Measurements from ENCODE around the gene CIRBP.

CIRBP gene

DNA sequence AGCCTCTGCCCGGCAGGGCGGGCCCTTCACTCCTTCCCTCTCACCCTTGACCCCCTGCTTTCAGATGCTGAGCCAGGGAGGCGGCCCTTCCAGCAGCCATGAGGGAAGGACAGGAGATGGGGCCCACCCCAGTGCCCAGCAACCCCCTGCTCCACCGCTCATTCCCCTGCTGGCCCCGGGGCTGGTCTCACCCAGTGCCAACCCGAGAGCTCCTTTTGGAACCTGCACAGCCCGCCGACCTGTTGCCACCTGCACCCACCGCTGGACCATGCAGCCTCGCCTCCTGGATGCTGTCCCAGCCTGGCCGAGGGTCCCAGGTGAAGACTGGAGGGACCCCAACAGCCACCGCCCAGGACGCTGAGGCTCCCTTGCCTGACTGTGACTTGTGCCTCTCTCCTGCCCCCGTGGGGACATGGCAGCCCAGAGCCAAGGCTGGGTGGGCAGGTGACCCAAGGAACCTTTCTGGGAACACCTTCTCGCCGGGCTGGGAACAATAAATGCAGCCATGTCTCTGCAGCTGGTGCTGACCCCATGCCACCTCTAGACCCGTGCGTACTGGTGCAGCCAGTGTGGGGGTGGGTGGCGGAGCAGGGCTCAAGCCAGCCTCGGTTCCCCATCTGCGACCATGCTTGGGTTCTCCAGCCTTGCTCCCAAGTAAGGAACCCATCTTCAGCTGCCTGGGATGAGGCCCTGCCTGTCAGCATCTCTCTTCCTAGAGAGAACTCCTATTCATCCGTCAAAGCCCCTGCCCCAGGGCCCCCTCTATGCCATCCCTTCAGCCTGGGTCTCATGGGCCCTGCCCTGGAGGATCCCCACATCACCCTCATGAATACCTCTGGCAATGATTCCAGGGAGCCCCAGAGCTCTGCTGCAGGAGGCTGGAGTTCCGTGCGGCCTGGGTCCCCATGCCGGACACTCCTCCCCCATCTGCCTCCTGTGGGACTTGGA, 9.9 kb downstream of the CIRBP start:
- DNase-seq (ENCODE audit: low read depth, low spot score): no peak

DNA sequence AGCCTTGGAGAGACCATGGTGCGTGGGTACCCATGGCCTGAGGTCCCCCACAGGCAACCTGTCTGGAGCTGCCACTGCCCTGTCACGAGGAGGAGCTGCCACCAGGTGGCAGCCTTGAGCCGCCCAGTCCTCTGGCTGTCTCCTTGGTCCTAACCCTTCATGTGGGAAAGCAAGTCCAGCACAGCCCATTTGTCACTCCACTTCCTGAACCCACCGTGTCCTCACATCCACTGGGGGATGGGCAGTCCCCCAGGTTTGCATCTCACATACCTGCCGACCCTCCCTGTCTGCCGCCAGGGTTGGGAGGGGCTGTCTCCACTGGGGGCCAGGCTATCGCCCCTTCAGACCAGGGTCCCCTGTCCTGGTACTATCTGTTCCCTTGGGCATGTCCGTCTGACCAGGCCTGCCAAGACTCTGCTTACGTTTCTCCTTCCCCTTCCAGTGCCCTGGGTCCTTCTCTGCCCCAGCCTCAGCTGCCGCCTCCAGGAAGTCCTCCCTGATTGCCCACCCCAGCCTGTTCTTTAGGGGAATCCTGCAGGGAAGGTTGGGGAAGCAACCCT, 10.7 kb downstream of the CIRBP start:
- DNase-seq (ENCODE audit: low read depth, low spot score): peak; percentile 94

DNA sequence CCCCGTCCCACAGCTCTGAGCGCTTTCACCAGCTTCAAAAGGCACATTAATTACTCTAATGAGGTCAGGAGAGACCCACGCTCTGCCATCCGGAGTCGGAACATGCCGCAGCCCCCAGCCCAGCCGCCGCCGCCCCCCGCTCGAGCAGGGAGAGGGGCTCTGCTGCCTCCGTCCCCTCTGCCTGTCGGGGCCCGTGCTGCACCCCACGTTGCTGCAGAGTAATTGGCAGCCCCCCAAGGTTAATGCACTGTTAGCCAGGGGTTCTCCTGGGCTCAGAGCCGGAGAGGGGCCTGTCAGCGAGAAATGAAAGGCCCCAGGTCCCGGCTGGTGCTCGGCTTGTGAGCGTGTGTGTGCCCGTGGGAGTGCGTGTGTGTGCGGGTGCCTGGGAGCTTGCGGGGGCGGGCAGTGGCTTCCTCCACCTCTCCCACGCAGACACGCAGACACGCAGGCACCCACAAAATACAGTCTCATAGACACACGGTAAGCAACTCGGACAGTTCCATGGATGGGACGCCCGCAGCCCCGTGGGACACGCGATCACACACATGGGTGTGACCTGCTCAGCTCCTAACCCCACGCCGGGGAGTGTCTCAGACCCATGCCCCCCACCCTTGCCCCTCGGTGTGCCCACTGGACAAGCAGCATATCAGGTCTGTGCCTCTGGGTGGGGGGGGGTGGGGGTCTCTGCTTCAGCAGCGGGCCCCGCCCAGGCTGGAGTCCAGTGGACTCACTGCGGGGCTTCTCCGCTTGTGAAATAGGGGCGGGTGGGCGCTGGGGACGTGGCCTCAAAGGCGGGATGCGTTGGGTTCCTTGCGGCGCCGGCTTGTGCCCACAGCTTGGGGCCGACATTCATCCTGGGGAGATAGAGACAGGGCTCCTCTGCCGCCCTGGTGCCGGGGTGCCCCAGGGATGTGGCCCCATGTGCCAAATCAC, 11.8 kb downstream of the CIRBP start:
- no peak for DNase-seq (ENCODE audit: low read depth, low spot score)

DNA sequence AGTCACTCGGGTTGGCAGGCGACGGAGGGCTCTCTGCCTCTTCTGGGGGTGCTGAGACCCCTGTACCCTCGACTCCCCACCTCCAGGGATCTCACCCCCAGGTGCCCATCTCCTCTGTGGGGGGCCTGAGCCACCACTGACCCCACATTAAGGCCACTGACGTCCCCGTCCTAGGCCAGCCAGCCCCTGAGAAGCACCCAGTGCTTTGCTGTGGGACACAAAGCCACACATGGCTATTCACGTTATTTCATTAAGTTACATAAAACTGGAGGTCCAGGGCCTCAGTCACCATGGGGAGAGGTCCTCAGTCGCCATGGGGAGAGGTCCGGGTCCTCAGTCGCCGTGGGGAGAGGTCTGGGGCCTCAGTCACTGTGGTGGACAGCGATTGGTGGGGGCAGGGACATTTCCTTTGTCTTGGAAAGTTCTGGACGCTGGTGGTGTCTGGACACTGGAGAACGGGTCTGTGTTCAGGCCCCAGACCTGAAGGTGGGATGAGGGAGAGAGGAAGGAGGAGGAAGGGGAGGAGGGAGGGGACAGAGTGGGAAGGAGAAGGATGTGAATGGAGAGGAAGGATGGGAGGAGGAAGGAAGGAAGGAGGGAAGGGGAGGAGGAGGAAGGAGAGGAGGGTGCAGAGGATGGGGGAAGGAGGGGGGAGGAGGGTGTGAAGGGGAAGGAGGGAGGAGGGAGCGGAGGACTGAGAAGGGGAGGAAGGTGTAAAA, 12.6 kb downstream of the CIRBP start:
- DNase-seq (ENCODE audit: low read depth, low spot score): no peak

DNA sequence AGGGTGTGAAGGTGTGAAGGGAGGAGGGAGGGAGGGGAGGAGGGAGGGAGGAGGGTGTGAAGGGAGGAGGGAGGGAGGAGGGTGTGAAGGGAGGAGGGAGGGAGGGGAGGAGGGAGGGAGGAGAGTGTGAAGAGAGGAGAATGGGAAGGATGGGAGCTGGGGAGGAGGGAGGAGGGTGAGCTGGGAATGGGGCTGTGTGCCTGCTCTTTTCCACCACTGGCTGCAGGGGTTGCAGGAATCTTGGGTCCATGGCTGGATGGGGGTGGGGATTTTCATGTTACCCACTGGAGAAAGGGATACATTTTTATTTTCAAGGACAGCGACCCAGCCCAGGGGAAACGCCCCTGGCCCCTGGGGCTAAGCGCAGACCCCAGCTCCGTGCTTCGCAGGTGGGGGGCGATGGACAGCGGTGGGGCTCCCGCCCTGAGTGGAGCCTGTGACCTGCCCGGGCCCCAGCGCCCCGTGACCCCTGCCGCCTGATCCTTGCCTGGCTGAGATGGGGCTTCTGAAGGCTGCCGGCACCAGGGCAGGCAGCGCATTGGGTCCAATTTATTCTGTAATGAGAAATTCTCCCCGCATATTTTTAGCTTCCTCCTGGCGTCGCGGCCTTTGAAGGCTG, 13.6 kb downstream of the CIRBP start:
- DNase-seq (ENCODE audit: low read depth, low spot score): no peak

DNA sequence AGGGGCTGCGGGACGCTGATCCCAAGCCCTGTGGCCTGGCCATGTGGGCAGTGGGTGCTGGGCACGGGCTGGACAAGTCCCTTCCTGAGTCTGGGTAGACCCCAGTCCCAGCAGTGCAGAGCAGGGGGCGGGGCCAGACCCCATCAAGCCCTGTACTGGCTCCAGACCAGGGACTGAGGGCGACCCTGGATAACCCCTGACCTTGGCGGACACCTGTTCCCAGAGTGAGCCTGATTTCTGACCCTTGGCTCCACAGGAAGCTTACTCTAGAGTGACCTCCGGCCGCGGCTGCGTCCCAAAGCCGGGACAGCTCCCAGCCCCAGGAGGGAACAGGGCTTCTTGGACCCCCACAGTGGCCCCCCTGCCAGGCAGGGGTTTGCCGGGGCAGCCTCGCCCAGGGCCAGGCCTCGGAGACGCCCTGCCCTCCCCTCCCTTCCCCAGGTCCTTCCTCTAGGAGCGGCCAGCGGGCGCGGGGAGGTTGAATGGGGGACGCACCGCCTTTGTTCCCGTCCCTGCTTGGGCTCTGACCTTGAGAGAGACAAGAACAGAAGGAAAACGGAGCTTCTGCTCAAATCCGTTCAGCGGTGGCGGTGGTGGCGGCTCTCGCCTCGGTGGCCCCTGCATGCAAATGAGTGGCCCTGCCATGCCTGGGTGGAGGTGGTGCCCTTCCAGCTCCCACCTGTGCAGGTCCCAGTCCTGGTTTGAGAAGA, 14.2 kb downstream of the CIRBP start:
- DNase-seq (ENCODE audit: low read depth, low spot score): no peak

DNA sequence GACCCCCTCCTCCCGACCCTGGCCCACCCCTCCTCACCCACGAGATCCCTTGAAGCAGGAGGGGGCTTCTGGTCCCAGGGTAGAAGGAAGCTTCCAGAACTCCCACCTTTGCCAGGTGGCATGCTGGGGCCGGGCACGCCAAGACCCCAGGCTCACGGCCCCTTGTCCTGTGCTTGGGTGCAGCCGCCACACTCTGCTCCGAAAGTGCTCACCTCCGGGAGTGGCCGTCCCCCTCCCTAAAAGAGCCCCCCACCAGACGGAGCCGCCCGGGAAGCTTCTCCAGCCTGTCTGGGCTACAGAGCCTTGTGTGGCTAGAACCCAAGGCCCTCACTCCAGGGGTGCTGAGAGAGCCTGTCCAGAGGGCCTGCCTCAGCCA, 14.8 kb downstream of the CIRBP start:
- DNase-seq (ENCODE audit: low read depth, low spot score): no peak

DNA sequence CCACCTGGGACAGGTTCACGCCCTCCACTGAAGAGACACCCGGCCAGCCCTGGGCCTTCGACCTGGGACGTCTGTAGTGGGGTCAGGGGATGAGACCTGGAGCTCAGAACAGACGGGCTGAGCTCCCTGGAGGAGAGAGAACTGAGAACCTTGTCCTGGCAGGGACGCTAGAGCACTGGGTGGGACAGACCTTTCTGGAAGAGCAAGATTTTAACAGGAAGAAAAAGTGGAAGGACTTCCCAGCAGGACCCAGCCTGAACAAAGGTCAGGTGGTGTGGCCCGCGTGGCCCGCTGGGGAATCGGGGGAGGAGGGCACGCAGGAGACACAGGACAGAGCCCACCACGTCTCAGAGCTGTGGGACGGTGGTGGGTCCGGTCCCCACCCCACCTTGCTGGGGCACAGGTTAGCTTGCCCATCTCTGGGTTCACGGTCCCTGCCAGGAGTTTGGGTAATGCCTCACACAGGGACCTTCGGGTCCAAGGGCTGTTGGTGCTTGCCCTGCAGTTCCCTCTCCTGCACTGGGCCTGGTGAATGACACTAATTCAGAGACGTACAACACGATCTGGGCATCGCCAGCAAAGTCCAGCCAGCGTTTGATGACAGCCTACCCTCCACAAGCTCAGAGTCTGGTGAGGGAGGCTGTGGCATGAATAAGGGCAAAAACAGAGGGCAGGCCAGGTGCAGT, 15.3 kb downstream of the CIRBP start:
- DNase-seq (ENCODE audit: low read depth, low spot score): no peak

DNA sequence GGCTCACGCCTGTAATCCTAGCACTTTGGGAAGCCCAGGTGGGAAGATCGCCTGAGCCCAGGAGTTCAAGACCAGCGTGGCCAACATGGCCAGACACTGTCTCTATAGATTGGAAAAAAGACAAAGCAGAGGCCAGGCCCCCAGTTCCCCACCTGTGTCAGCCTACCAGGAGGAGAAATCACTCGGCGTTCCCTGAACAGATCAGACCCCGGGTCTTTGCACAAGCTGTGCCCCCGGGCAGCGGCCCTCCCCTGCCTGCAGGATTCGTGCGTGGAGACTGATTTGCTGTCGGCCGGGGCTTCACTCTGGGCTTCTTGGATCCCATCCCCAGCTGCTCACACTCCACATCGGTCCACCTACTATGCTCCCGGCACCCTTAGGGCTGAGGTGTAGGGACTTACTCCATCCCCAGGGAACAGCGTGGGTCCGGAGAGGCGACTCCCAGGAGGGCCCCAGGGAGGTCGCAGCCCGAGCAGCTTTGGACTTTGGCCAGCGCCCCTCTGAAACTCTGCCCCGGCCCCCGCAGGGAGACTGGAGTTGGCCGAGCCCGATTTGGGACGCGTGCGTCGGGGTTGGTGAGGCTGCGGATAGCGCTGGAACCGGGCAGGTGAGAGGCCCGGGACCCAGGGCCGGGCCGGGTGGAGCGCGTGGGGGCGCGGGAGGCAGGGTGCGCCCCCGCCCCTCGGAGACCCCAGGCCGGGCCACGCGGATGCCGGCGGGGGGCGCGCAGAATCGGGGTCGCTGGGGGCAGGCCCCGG, 16.0 kb downstream of the CIRBP start:
- no peak for DNase-seq (ENCODE audit: low read depth, low spot score)

DNA sequence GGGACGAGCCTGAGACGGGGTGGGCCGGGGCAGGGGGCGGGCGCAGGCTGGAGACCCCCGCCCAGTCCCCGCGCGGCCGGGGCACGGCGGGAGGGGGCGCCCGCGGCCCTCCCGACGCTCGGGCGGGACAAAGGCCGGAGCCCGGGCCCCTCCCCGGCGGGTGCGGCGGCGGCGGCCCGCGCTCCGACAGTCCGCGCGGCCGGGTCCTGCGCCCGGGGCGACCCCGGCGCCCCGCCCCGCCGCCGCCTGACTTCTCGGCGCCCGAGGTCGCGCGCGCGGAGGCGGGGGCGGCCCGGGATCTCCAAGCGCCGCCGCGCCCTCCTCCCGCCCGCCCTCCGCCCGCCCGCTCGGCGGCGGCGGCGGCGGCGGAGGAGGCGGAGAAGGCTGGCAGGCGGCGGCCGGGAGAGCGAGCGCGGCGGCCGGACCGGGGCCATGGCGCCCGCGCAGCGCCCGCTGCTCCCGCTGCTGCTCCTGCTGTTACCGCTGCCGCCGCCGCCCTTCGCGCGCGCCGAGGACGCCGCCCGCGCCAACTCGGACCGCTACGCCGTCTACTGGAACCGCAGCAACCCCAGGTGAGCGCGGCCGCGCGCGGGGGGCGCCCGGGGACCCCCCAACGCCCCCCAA, 16.7 kb downstream of the CIRBP start, which contains the start of gene EFNA2:
Gene EFNA2, plus strand, starts transcription at position 137 of the 624 bp plus-strand sequence. Its CDS starts 296 bp downstream, at position 433.
- DNase-seq (ENCODE audit: low read depth, low spot score): peak; percentile 57

DNA sequence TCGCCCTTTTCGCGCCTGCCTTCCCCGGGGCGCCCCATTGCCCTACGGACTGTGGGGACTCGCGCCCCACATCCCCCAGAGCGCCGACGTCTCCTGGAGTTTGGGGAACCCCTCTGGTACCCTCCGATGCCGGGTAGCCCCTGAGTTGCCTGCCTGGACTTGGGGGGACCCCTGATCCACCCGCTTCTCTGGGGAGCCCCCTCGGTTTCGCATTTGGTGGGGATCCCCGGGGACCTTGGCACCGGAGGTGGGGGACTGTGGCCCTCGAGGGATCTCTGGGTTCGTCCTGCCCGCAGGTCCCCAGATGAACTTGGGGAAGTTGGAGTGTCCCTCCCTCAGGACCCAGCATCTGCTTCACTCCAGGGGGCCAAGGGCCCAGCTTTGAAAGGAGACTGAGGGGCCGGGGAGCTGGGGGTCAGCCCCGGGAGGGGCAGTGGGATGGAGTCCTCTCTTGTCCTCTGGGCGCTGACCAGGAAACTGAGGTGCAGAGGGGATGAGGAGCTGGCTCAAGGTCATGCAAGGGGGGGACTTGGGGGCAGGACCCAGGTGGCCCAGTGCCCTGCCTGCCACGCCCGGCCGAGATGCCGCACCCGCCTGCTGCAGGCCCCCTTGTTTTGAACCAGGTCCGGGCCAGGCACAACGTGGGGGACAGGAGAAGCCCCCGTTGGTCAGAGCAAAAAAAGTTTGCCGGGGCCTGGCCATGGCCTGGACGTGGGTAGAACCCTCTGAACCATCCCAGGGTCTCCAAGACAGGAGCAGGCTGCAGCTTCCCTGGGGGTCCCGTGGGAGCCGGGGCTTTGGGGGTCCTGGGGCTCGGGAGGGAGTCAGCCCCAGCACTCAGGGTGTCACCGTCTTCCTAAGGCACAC, 17.6 kb downstream of the CIRBP start:
- DNase-seq (ENCODE audit: low read depth, low spot score): no peak

DNA sequence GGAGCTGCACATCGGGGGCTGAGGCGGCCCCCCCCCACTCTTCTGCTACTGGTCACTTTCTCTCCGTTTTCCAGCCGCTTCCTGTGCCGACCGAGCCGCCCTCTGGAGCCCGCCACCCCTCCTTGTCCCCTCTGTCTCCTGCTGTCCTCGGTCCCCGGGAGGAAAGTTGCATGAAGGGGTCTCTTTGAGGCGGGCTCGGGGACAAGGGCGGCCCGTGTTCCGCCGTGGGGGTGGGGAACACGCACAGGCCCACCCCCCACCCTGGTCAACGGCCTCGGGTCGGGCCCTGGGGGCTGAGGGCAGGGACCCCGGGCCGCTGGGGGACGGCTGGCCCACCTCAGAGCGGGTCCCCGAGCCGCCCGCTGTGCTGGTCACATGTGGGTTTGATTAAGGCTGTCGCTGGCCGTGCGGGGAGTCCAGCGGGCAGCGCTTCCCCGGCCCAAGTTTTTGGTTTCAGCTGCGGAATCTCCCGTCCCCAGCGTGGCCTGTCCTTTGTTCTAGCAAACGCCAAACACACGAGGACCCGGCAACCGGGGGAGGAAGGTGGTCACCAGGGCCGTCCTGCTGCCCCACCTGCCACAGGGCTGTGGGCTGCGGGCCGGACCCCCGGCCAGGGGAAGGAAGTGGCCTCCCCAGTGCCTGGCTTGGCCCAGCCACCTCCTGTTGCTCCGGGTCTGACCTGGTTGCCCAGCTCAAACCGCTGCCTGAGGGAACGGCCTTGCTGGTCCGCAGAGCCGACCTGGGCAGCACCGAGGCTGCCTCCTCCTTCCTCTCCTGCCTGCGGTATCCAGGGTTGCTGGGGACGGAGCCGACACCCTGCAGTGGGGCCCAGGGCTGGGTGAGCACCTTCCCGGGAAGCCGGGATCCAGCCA, 18.5 kb downstream of the CIRBP start:
- DNase-seq (ENCODE audit: low read depth, low spot score): no peak

DNA sequence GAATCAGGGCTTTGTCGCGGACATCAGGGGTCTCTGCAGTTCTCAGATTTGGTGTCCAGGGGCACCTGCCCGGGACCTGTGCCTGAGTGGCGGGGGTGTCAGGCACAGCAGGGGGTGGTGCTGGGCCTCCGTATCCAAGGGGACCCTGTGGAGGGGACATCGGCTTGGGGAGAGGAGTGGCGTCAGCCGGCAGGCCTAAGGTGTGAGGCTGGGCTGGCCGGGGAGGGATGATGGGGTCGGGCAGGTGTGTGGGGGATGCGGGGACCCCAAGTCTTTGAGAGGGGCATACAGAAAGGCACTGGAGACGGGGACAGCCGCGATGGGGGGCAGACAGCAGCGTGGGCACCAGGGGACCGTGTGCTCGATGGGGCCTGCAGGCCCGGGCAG, 19.1 kb downstream of the CIRBP start:
- DNase-seq (ENCODE audit: low read depth, low spot score): no peak

DNA sequence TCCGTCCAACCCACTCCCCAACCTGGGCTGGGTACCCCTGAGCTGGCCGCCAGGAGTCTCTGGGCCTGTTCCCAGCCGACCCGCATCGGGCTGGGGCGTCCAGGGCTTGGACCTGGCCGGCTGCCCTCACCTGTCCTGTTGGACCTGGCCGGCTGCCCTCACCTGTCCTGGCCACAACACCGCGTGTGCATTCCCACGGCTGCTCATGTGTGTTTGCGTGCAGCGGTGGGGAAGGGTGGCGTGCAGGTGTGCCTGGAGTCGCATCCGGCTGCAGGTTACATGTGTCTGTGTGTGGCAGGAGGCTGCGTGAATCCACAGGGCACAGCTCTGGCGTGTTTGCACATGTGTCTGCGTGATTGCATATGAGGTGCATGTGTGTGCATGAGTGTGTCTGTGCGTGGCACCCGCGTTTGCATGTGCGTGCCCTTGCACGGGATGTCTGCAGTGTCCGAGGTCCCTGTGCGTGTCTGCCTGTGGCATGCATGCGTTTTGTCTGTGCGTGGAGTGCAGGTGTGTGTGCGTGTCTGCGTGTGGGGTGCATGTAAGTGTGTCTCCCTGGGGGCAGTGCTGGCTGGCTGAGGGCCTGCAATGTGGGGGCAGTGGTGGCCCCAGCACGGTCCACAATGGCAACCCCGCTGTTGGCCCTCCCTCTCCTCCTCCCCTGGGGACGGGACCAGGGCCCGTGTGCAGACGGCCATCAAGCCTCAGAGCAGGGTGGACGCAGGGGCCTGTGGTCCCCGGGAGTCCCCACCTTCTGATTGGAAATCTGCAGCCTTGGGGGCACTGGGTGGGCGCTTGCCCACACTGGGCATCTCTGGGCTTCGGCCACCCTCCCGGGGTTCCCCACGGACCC, 19.9 kb downstream of the CIRBP start:
- no peak for DNase-seq (ENCODE audit: low read depth, low spot score)

DNA sequence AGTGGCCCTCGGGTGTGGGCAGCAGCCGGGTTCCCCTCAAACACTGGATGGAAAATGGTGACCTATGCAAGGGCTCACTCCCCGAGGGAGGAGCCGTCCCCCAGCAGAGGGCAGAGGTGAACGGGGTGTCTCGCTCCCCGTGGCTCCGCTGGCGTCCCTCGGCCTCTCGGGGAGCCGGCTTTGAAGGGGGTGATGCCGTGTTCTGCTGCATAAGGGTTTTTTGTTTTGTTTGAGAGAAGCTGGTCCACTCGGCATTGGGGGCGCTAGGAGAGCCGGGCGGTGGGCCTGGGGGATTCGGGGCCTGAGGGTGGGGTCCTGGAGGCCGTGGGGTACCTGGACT, 20.5 kb downstream of the CIRBP start:
- no peak for DNase-seq (ENCODE audit: low read depth, low spot score)

DNA sequence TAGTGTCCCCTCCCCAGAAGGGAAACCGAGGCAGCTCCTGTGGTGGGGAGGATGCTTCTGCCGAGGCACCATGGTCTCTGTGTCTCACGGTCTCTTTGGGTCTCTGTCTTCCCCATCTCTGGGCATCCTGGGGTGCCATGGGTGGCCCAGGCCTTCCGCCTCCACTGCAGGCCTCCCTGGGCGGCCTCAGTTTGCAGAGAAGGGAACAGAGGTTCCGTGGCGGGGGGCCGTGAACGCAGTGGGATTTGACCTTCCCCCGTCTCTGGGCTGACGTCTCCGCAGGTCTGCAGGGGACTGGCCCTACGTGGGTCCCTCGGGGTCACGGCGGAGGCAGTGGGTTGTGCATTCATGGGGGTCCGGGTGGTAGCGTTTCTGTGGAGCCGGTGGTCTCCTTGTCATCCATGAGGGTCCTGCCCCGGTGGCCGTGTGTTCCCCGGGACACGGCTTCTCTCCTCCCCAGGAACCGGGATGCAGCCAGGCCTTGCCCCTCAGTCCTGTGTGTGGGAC, 21.1 kb downstream of the CIRBP start:
- DNase-seq (ENCODE audit: low read depth, low spot score): no peak

All from astrocyte of the hippocampus (primary cell).